C4-2B (cell line): ENCODE measurements around the gene TRPV3.

ENCODE experiments used
- CTCF ChIP-seq: fragments of 450-650 bp; conservative IDR thresholded peaks from 2 replicates; pipeline ENCODE4 v1.5.1; 2017; ENCODE audit warnings: mild to moderate bottlenecking
- ZFX ChIP-seq: fragments of 450-650 bp; IDR thresholded peaks from 2 replicates; pipeline ENCODE4 v1.6.1; 2017

- no peak for TF ChIP-seq ZFX
- no peak for TF ChIP-seq CTCF
Measured at GRCh38 chr17:3475251-3475685, 82.3 kb downstream of the TRPV3 start.
